Mesenteric fat pad (tissue), 1 donor: ENCODE data around the gene MAN1A2. TPM values are rescaled to one million over a fixed set of nuclear protein-coding genes. Genes with fewer than 3 reads are reported as not detected.
"Not testable (repeated sequence)": the region's sequence is repeated elsewhere in the genome, so short reads cannot be mapped to it uniquely, and the experiment has no call there.

ENCODE experiments used
- DNase-seq: peaks from one replicate; pipeline ENCODE4 v3.0.0-alpha.2; 2020; ENCODE audit warnings: low spot score
- total RNA-seq: library from RNA; stranded (reverse); fragmentation: NEBNext Ultra II Directional; extraction: Animal tissue kit (Norgen Biotek cat#: 25700); gene quantifications from one replicate; pipeline ENCODE4 v1.2.1, GENCODE V29; 2021
- donor health status: DM: yes; HTN: yes; CAD: no.

The MAN1A2 gene
- total RNA-seq, 1 donor from 2014 or later = 40.9 TPM

- no peak for DNase-seq
These were observed 189.1 kb downstream of the MAN1A2 start for GRCh38 chr1:117556341-117556740.

- DNase-seq = no peak
These were observed 189.7 kb downstream of the MAN1A2 start for GRCh38 chr1:117556976-117557375.

- not testable (repeated sequence) for DNase-seq
These were observed 191.2 kb downstream of the MAN1A2 start for GRCh38 chr1:117558451-117558850.

GRCh38 chr1:117559139-117559538 lies 191.9 kb downstream of the MAN1A2 start:
- DNase-seq = no peak

- DNase-seq = no peak
These were observed 192.7 kb downstream of the MAN1A2 start for GRCh38 chr1:117559985-117560384.

- peak; percentile 41 for DNase-seq
These were observed 193.8 kb downstream of the MAN1A2 start for GRCh38 chr1:117561071-117561470.

GRCh38 chr1:117561551-117561950 lies 194.3 kb downstream of the MAN1A2 start:
- peak; percentile 55 for DNase-seq

- DNase-seq = peak; percentile 69
These were observed 195.6 kb downstream of the MAN1A2 start for GRCh38 chr1:117562581-117563491.

- no peak for DNase-seq
These were observed 196.2 kb downstream of the MAN1A2 start for GRCh38 chr1:117563492-117563875.

- DNase-seq = peak; percentile 69
These were observed 197.2 kb downstream of the MAN1A2 start for GRCh38 chr1:117564227-117565075.

GRCh38 chr1:117565076-117565556 lies 197.9 kb downstream of the MAN1A2 start:
- peak; percentile 45 for DNase-seq

GRCh38 chr1:117565745-117566455 lies 198.7 kb downstream of the MAN1A2 start:
- DNase-seq = peak; percentile 43

GRCh38 chr1:117566556-117566955 lies 199.3 kb downstream of the MAN1A2 start:
- DNase-seq = peak; percentile 55

- DNase-seq = peak; percentile 57
These were observed 200.2 kb downstream of the MAN1A2 start for GRCh38 chr1:117567435-117567834.

GRCh38 chr1:117567976-117568375 lies 200.7 kb downstream of the MAN1A2 start:
- peak; percentile 79 for DNase-seq

- DNase-seq = peak; percentile 30
These were observed 201.8 kb downstream of the MAN1A2 start for GRCh38 chr1:117568999-117569398.

GRCh38 chr1:117569856-117570255 lies 202.6 kb downstream of the MAN1A2 start:
- peak; percentile 24 for DNase-seq

GRCh38 chr1:117570988-117571409 lies 203.8 kb downstream of the MAN1A2 start:
- peak; percentile 62 for DNase-seq

GRCh38 chr1:117571496-117571895 lies 204.2 kb downstream of the MAN1A2 start:
- DNase-seq = peak; percentile 26

GRCh38 chr1:117572546-117572945 lies 205.3 kb downstream of the MAN1A2 start:
- peak; percentile 81 for DNase-seq

- peak; percentile 69 for DNase-seq
These were observed 206.3 kb downstream of the MAN1A2 start for GRCh38 chr1:117573386-117574023.
